HG02852 (cell line): ENCODE measurements around the gene TMF1.

Experiments
- ATAC-seq: cut with Tn5 transposase; IDR thresholded peaks from one replicate; pipeline ENCODE4 v1.9.1; 2021; ENCODE audit warnings: mild to moderate bottlenecking, moderate library complexity; ENCODE audit not compliant: unreplicated experiment

The TMF1 gene

DNA sequence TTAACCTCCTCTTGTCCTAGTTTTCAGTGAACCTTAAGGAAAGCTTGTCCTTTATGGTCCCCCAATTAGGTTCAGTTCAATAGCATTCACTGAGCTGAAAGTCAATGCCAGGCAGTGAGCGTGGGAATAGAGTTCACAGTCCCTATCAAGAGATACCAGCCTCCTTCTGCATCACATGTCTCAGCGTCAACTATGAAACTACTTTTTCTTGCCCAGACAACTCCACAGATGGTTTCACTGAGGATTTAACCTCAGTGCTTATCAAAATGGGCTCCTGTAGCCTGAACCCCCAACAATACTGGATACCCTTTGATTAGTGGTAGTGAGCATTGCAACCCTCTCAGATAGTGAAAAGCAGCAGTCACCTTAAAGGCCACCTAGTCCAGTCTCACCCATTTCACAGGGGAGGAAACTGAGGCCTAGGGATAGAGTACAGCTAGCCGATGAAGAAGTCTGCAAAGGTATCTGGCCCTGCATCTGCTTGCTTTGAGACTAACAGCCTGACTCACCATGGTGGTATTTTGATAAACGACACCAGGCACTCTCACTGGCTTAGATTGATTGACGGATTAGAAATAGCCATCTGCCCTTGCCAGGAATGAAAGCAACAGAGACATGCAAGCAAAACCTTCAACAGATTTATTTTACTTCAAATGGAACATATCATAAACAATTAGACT lies 29.6 kb upstream of the TMF1 start:
- no peak for ATAC-seq

- peak; percentile 44 for ATAC-seq
Measured at GRCh38 chr3:69080233-69080920, 28.2 kb upstream of the TMF1 start, which contains the start of gene UBA3. UBA3 (minus strand) TSS chr3:69080365; CDS start chr3:69080353, 12 bp downstream.

- peak; percentile 11 for ATAC-seq
Measured at GRCh38 chr3:69079269-69080159, 27.4 kb upstream of the TMF1 start.

- ATAC-seq: no peak
Measured at GRCh38 chr3:69072928-69073327, 20.8 kb upstream of the TMF1 start.

- ATAC-seq: no peak
Measured at GRCh38 chr3:69066121-69066520, 14.0 kb upstream of the TMF1 start.

DNA sequence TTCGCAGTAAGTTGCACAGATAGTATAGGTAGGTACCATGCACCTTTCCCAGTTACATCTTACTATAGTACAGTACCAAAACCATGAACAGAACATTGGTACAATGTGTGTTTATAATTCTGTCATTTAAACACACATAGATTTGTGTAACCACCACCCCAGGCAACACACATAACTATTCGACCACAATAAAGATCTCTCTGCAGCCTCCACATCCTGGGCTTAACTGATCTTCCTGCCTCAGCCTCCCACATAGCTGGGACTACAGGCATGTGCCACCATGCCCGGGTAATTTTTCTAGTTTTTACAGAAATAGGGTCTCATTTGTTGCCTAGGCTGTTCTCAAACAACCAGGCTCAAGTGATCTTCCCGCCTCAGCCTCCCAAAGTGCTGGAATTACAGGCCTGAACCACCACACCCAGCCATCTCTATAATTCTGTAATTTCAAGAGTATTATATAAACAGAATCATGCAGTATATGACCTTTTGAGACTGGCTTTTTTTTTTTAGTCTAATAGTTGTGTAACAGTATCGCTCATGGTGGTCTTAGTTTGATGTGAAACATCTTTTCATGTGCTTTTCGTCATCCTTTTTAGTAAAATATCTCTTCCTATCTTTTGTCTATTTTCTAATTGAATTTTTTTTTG lies 13.3 kb upstream of the TMF1 start:
- ATAC-seq: no peak

- ATAC-seq: no peak
Measured at GRCh38 chr3:69063636-69064035, 11.5 kb upstream of the TMF1 start.

DNA sequence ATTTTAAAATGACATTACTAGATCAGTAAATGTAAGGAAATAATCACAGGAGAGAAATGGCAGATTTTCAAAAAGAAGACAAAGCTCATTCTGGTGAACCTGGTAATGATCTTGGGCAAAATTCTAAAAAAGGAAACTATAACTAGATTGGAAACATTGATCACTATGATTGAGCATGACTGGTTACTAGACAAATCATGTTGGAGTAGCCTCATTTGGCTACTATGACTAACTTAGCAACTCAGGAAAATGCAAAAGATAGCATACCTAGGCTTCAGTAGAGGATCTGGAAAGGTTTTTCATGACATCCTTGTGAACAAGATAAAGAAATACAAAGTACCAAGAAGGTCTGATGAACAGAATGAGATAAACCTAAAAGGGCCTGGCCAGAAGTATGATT lies 7.6 kb upstream of the TMF1 start:
- no peak for ATAC-seq

GRCh38 chr3:69058947-69059224 lies 6.8 kb upstream of the TMF1 start:
- ATAC-seq: no peak

DNA sequence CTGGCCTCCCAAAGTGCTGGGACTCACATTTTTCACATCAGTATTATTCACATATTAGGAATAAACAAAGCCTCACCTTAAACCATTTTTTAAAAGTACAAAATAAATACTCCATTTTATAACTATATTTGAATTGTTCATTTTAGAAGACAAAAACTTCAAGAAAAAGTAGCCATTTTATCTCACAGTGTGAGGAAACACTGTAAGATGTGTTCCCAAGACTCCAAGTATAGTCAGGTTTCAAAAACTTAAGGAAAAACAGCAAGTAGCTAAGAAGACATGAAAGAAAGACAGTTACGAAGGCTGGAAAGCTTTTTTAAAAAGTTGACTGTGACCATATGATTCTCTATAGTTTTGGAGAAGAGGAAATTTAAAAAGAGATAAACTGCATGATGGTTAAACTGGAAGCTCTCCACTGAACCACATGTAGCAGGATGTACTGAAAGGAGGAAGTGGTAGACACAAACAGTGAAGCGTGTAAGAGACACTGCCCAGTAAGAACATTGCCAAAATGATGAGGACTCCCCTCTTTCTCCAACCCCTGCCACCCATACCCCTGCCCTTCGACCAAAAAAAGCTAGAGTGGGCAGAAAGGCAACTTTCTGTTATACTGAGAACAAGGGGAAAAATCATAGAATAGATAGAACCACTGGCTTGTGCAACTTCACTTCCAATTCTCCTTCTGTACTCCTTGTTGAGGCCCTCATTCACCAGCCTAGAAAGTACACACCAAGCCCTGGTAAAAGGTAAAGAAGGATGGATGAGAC lies 6.2 kb upstream of the TMF1 start:
- peak; percentile 97 for ATAC-seq

DNA sequence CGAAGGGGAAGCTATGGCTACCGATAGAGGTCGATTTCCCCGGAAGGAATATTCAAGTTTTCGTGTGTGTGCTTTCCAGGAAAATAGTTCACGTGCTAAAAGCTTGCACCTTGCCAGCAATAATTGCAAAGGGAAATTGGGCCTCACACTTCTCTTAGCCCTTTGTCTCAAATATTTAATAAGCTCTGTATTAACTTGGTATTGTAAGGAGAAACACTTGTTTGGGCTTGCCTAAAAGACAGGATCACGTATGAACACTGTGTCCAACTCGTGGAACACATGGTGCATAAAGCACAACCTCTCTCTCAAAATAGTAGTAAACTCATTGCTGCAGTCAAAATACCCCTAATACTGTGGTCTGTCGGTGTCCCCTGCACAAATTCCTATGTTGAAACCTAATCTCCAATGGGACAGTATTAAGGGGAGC lies 352 bp upstream of the TMF1 start:
- ATAC-seq: peak; percentile 4

DNA sequence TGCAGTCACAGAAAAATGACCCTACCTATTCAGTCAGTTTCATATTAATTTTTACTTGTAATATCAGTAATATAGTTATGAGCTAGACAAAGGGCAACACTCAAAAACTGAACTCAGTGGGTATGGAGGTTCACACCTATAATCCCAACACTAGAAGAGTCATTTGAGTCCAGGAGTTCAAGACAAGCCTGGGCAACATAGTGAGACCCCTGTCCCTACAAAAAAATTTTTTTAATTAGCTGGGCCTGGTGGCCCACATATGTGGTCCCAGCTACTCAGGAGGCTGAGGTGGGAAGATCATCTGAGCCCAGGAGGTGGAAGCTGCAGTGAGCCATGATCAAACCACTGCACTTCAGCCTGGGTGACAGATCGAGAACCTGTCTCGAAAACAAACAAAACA lies 3.1 kb downstream of the TMF1 start:
- ATAC-seq: no peak

- ATAC-seq: no peak
Measured at GRCh38 chr3:69044608-69045007, 7.5 kb downstream of the TMF1 start.

DNA sequence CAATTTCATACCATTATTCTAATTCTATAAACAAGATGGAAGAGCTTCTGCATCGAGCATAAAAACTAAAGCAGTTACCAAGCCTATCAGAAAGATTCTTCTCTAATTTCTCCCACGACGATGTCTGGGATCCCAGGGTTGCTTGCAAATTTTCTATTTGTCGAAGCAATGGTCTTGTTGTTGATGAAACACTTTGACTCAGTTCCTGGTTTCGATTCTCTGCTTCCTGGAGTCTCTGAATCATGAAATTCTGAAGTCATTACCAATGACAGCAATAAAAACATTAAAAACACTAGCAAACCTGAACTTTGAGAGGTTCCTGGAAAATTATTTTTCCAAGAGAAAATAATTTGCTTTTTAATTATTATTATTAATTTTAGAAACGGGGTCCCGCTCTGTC lies 18.7 kb downstream of the TMF1 start:
- no peak for ATAC-seq

- ATAC-seq: no peak
Measured at GRCh38 chr3:69032737-69033136, 19.4 kb downstream of the TMF1 start.

DNA sequence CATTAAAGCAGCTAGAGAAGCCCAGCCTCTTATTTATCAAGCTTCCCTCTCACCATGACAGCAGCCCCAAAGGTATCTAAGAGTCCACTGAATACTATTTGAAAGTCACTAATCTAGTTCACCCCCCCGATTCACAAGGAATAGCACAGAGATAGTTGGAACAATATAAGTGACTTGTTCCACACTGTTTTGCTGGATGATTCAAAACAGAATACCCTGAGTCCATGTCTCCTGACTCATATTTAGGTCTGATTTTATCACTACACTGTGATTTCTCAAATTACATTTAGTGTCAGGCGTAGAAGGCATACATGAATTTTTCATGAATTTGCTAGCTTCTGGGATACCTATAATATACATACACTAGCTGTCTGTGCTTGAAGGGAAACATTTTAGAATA lies 20.0 kb downstream of the TMF1 start:
- no peak for ATAC-seq

GRCh38 chr3:69031635-69032034 lies 20.5 kb downstream of the TMF1 start:
- ATAC-seq: no peak

DNA sequence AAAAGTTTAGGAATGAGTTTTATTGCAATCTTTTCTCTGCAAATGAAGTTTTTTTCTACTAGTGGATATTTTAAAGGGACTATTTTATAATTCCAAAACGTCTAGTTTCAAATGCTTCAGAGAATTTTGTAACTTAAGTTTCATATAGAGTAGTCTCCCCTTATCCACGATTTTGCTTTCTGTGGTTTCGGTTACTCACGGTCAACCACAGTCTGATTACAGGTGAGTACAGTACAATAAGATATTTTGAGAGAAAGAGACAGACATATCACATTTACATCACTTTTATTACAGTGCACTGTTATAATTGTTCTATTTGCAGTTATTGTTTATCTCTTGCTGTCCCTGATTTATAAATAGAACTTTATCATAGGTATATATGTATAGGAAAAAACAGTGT lies 31.3 kb downstream of the TMF1 start:
- no peak for ATAC-seq

- ATAC-seq: no peak
Measured at GRCh38 chr3:69020424-69020823, 31.7 kb downstream of the TMF1 start.

- no peak for ATAC-seq
Measured at GRCh38 chr3:69016901-69017300, 35.2 kb downstream of the TMF1 start.

DNA sequence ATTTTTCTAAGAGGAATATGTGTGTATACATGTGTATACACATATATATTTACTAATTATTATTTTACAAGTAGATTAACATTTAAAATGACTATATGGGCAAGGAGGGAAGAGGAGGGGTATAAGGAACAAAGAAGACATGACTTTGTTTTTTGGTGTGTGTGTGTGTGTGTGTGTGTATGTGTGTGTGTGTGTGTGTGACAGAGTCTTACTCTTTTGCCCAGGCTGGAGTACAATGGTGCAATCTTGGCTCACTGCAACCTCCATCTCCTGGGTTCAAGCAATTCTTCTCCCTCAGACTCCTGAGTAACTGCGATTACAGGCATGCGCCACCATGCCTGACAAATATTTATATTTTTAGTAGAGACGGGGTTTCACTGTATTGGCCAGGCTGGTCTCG lies 36.0 kb downstream of the TMF1 start:
- no peak for ATAC-seq
